Right lobe of liver (tissue), 6 donors: ENCODE measurements around the gene MCM10. TPM values are rescaled to one million over a fixed set of nuclear protein-coding genes. Genes with fewer than 3 reads are reported as not detected.

ENCODE experiments used
- ATAC-seq, 4 donors: fragments of 200-7000 bp; cut with Tn5 transposase; one replicate each; pipeline ENCODE4 v1.9.1; 2020; ENCODE audit warnings: mild to moderate bottlenecking in 4 of 4, moderate library complexity in 4 of 4
- DNase-seq, 3 donors: peaks; one replicate each; pipeline ENCODE4 v3.0.0-alpha.2; 2020
- H3K27ac ChIP-seq, 3 donors: fragments of 200-600 bp; one replicate each; pipeline ENCODE4 v1.8.0; 2022
- H3K27me3 ChIP-seq, 2 donors: fragments of 200-600 bp; one replicate each; pipeline ENCODE4 v1.8.0; 2022
- H3K36me3 ChIP-seq, 4 donors: fragments of 200-600 bp; sonication (generic) in 1 of 4; one replicate each; pipeline versions ENCODE4 v1.5.1 to v1.8.0; 2017 to 2022; ENCODE audit warnings: control low read depth in 1 of 4
- H3K4me1 ChIP-seq, 4 donors: fragments of 200-600 bp; sonication (generic) in 1 of 4; one replicate each; pipeline versions ENCODE4 v1.5.1 to v1.8.0; 2017 to 2022; ENCODE audit warnings: control low read depth in 1 of 4
- H3K4me3 ChIP-seq, 3 donors: fragments of 200-600 bp; one replicate each; pipeline ENCODE4 v1.8.0; 2022
- H3K9me3 ChIP-seq, 4 donors: fragments of 200-600 bp; sonication (generic) in 1 of 4; one replicate each; pipeline versions ENCODE4 v1.5.1 to v1.8.0; 2017 to 2022; ENCODE audit warnings: control low read depth in 1 of 4
- CTCF ChIP-seq, 4 donors: fragments of 200-600 bp in 3 of 4; fragments of 450-650 bp in 1 of 4; IDR thresholded peaks; one replicate each; pipeline versions ENCODE4 v1.5.1 to v1.8.0; 2016 to 2022; ENCODE audit warnings: antibody characterized with exemption in 4 of 4, mild to moderate bottlenecking in 2 of 4
- POLR2A ChIP-seq: fragments of 450-650 bp; IDR thresholded peaks from one replicate; pipeline ENCODE4 v1.6.1; 2017; ENCODE audit warnings: antibody characterized with exemption, mild to moderate bottlenecking
- WGBS: methylation state at CpG from one replicate; pipeline ENCODE4 v1.1.6; 2018; ENCODE audit warnings: low coverage, low lambda C conversion rate; ENCODE audit not compliant: insufficient coverage; ENCODE audit errors: missing lambda C conversion rate; 5-methylcytosine and 5-hydroxymethylcytosine counted together
- intact Hi-C, 2 donors: fragments of 100-400 bp; cut with DNase I; formaldehyde crosslinking; loops; one replicate each; pipeline versions ENCODE4 v1.11.2 to v1.14.1; 2022
- total RNA-seq, 6 experiments: library from RNA; depleted of rRNA in 2 of 6; stranded (reverse); fragments of >200 nt in 2 of 6; fragmentation: NEBNext Ultra II Directional in 3 of 6; extraction: Animal tissue kit (Norgen Biotek cat#: 25700) in 3 of 6; gene quantifications; one replicate each; pipeline versions ENCODE4 v1.1.0 to v1.2.4, GENCODE V29; 2016 to 2023
- donor health status: DM: no; HTN: yes; CAD: no.
- donor health status: DM: no; HTN: no; CAD: no.
- donor health status: DM: no; HTN: no; CAD: no.
- donor health status: DM: no; HTN: yes; CAD: no.
- donor health status: DM: no; HTN: yes; CAD: no.

The MCM10 gene
- total RNA-seq, 6 experiments from 2014 or later, result 0.05 to 6.4 (median 0.64) TPM; not detected in 1

DNA sequence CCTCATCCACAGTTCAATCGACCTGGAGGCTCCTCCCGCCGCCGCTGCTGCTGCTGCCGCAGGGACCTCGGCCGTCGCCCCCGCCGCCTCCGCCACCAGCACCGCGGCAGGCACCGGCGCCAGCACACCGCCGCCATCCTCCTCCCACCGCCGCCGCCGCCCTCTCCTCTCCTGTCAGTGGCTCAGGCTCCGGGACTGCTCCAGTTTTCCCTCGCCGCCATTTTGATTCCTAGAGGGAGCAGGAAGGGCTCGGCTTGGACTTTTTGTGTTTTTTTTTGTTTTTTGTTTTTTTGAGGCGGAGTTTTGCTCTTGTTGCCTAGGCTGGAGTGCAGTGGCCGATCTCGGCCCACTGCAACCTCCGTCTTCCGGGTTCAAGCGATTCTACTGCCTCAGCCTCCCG lies 3.0 kb upstream of the MCM10 start:
- Histone ChIP-seq H3K9me3 (no peaks in the 10 kb centered on the region), H3K4me1 (peaks cover 0 to 8% (median 0%) of the 10 kb centered on the region in 4 donors), H3K27ac (no peak overlapping the region), H3K27me3 (no peaks in the 10 kb centered on the region), H3K4me3 (peak overlapping the region; percentile 15 to 46 (median 29)), H3K36me3 (no peaks in the 10 kb centered on the region)
- no peak for TF ChIP-seq POLR2A
- no peak for TF ChIP-seq CTCF (IDR thresholded peaks at IDR 0.05)
- intact Hi-C loops, result no loop called here
- 60% methylated on average over 12 of the region's 32 CpGs for WGBS
- DNase-seq, result no peak
- no peak for ATAC-seq

- intact Hi-C loops, result no loop called here
- Histone ChIP-seq H3K9me3 (no peaks in the 10 kb centered on the region), H3K4me1 (peaks cover 0 to 8% (median 0%) of the 10 kb centered on the region in 4 donors), H3K27me3 (no peaks in the 10 kb centered on the region), H3K4me3 (peak overlapping the region; percentile 32 to 49 (median 38)), H3K36me3 (no peaks in the 10 kb centered on the region), H3K27ac (no peak overlapping the region)
- no peak for ATAC-seq
- 2% methylated on average over 17 of the region's 18 CpGs for WGBS
- no peak for DNase-seq
- no peak for TF ChIP-seq CTCF (IDR thresholded peaks at IDR 0.05)
Measured at GRCh38 chr10:13161857-13162271, 506 bp downstream of the MCM10 start.

DNA sequence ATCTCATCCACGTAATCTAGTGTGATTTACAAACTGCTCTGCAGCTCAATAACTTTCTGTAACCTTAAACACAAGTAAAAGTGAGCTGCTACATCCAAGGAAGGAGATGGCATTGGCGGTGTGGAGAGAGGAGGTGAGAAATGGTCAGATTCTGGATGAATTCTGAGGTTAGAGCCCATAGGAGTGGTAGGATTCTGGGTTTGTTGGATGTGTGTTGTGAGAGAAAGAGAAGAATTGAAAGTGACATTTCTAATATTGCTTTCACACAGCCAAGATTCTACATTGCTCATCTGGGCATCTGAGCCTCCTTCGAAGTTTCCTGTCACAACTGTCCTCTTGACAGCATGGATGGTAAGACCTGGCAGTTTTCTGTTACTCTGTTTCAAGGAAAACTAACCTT lies 2.5 kb downstream of the MCM10 start:
- TF ChIP-seq POLR2A (no peak), CTCF (IDR thresholded peaks at IDR 0.05) (no peak)

GRCh38 chr10:13165177-13165576 lies 3.8 kb downstream of the MCM10 start:
- intact Hi-C loops, result no loop called here
- no peak for DNase-seq
- ATAC-seq, result no peak
- Histone ChIP-seq H3K27me3 (no peaks in the 10 kb centered on the region), H3K4me1 (peaks cover 0 to 8% (median 0%) of the 10 kb centered on the region in 4 donors), H3K36me3 (no peaks in the 10 kb centered on the region), H3K9me3 (no peaks in the 10 kb centered on the region), H3K27ac (no peak overlapping the region), H3K4me3 (no peak overlapping the region)
- TF ChIP-seq CTCF (IDR thresholded peaks at IDR 0.05) (no peak), POLR2A (no peak)

More for the DNA sequence above, 2.5 kb downstream of the MCM10 start:
- DNase-seq (no peak), ATAC-seq (no peak)
- no peak overlapping the region for H3K27ac ChIP-seq
- intact Hi-C loops, result no loop called here
- no peak overlapping the region for H3K4me3 ChIP-seq
- H3K9me3 ChIP-seq, result no peaks in the 10 kb centered on the region
- peaks cover 0 to 8% (median 0%) of the 10 kb centered on the region in 4 donors for H3K4me1 ChIP-seq
- no peaks in the 10 kb centered on the region for H3K27me3 ChIP-seq
- WGBS, result 93% methylated on average over 3 of the region's 3 CpGs
- no peaks in the 10 kb centered on the region for H3K36me3 ChIP-seq

DNA sequence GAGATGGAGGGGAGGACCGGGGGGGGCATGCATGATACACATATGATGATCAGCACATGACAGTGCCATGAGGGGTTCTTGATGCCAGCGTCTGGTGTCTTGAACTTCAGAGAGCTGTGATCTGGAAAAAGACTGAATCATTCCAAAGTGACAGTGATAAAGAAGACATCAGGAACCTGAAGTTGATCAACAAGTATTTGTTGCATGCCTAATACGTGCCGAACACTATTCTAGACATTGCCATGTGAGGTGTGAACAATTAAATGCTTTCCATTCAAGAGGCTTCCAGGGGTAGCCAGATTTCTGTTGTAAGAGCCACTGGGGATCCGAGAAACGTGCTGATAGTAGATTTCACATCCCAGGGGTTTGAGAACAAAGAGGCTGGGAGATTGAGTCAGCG lies 6.2 kb downstream of the MCM10 start:
- no peak for TF ChIP-seq CTCF (IDR thresholded peaks at IDR 0.05)
- TF ChIP-seq POLR2A, result no peak
- Histone ChIP-seq H3K4me1 (no peaks in the 10 kb centered on the region), H3K36me3 (no peaks in the 10 kb centered on the region), H3K4me3 (no peak overlapping the region), H3K9me3 (no peaks in the 10 kb centered on the region), H3K27ac (no peak overlapping the region), H3K27me3 (no peaks in the 10 kb centered on the region)
- intact Hi-C loops, result no loop called here
- 83% methylated on average over 7 of the region's 7 CpGs for WGBS
- no peak for DNase-seq
- no peak for ATAC-seq
